Natural killer cell (primary cell): ENCODE data around the gene THSD4. TPM values are rescaled to one million over a fixed set of nuclear protein-coding genes. Genes with fewer than 3 reads are reported as not detected.

Experiments
- ATAC-seq, 3 donors: fragments of 150-1000 bp in 2 of 3; fragments of 200-7000 bp in 1 of 3; cut with Tn5 transposase; 1 replicate in 1 of 3; 2 replicates in 2 of 3; pipeline ENCODE4 v1.10.0; 2021; ENCODE audit warnings: mild to moderate bottlenecking in 2 of 3, moderate library complexity in 2 of 3
- DNase-seq, 2 donors: peaks; one replicate each; pipeline versions ENCODE4 v3.0.0 to v3.0.0-alpha.2; 2013 to 2021; ENCODE audit warnings: mixed read lengths in 1 of 2
- H3K27ac ChIP-seq: one replicate; pipeline ENCODE4 v1.5.1; 2013; ENCODE audit warnings: mild to moderate bottlenecking, low read length
- H3K27me3 ChIP-seq: one replicate; pipeline ENCODE4 v1.6.1; 2013; ENCODE audit warnings: low read length; ENCODE audit not compliant: control insufficient read depth, insufficient read depth
- H3K36me3 ChIP-seq: one replicate; pipeline ENCODE4 v1.6.1; 2013; ENCODE audit warnings: low read length; ENCODE audit not compliant: control insufficient read depth, insufficient read depth
- H3K4me1 ChIP-seq: one replicate; pipeline ENCODE4 v1.6.1; 2013; ENCODE audit warnings: low read length; ENCODE audit not compliant: control insufficient read depth, insufficient read depth
- H3K4me3 ChIP-seq: one replicate; pipeline ENCODE4 v1.5.1; 2013; ENCODE audit warnings: low read length
- H3K9me3 ChIP-seq: one replicate; pipeline ENCODE4 v1.6.1; 2013; ENCODE audit warnings: low read length; ENCODE audit not compliant: control insufficient read depth, insufficient read depth
- H3K27ac Mint-ChIP-seq, 2 donors: one replicate each; pipeline ENCODE4 v1.8.0; 2022; ENCODE audit warnings: mild to moderate bottlenecking in 2 of 2, mixed read lengths in 2 of 2, moderate library complexity in 1 of 2
- H3K27me3 Mint-ChIP-seq, 2 donors: one replicate each; pipeline ENCODE4 v1.8.0; 2022; ENCODE audit warnings: low read depth in 2 of 2, mixed read lengths in 2 of 2
- H3K36me3 Mint-ChIP-seq: one replicate; pipeline ENCODE4 v1.8.0; 2022; ENCODE audit warnings: mixed read lengths
- H3K4me1 Mint-ChIP-seq, 2 donors: one replicate each; pipeline ENCODE4 v1.8.0; 2022; ENCODE audit warnings: mixed read lengths in 2 of 2
- H3K4me3 Mint-ChIP-seq: one replicate; pipeline ENCODE4 v1.8.0; 2022; ENCODE audit warnings: mild to moderate bottlenecking, moderate library complexity, mixed read lengths
- H3K9me3 Mint-ChIP-seq, 2 donors: one replicate each; pipeline ENCODE4 v1.8.0; 2022; ENCODE audit warnings: mixed read lengths in 2 of 2
- CTCF ChIP-seq: fragments of 200-600 bp; IDR thresholded peaks from one replicate; pipeline ENCODE4 v1.8.0; 2022; ENCODE audit warnings: antibody characterized with exemption
- WGBS: methylation state at CpG from one replicate; pipeline ENCODE4 v1.1.7; 2013; ENCODE audit warnings: missing lambda C conversion rate; ENCODE audit not compliant: insufficient coverage; 5-methylcytosine and 5-hydroxymethylcytosine counted together
- intact Hi-C: fragments of 100-400 bp; cut with micrococcal nuclease; formaldehyde crosslinking; loops from one replicate; pipeline ENCODE4 v1.14.2; 2022
- total RNA-seq, 4 donors: library from RNA; stranded (reverse); fragments of 120-200 nt in 1 of 4; gene quantifications; one replicate each; pipeline versions ENCODE4 v1.2.3 to v1.2.4, GENCODE V29; 2013 to 2022

THSD4 gene
- total RNA-seq, 3 donors from 2014 or later (not counting 1 experiment from before 2014, with no cell fraction given) = not detected

- intact Hi-C loops = no loop called here
- Histone ChIP-seq H3K4me3 (no peak overlapping the region), H3K27me3 (no peaks in the 10 kb centered on the region), H3K9me3 (no peaks in the 10 kb centered on the region), H3K36me3 (no peaks in the 10 kb centered on the region), H3K27ac (no peak overlapping the region), H3K4me1 (no peaks in the 10 kb centered on the region)
- no peak for TF ChIP-seq CTCF
- Mint-ChIP-seq H3K27me3 (peaks cover 10 to 12% of the 10 kb centered on the region in 2 donors), H3K4me1 (no peaks in the 10 kb centered on the region), H3K9me3 (no peaks in the 10 kb centered on the region), H3K27ac (no peak overlapping the region), H3K36me3 (no peaks in the 10 kb centered on the region), H3K4me3 (no peak overlapping the region)
- no peak for ATAC-seq
- WGBS = no CpG with 5 or more reads among the region's 3 CpGs
- DNase-seq = no peak
Observed at GRCh38 chr15:71489570-71489969, 374.3 kb downstream of the THSD4 start.

DNA sequence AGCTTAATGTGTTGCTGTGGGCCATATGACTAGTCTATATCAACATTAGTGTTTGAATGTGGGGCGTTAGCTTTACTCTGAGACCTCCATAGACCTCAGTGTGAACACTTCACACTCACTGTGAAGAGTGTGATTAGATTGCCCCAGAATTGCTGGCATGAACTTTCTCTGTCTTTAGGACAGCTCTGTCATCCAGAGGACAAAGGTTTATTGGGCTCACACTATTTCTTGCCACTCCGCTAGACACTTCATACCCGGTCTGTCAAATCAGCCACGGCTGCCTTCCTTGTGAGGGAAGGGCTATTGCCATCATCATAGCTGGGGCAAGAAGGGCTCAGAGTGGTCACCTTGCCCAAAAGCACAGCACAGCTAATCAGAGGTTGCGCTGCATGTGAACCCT is 378.3 kb downstream of the THSD4 start:
- H3K4me1 Mint-ChIP-seq = no peaks in the 10 kb centered on the region
- DNase-seq = no peak
- no peaks in the 10 kb centered on the region for H3K9me3 Mint-ChIP-seq
- TF ChIP-seq CTCF = no peak
- no peaks in the 10 kb centered on the region for H3K9me3 ChIP-seq
- no peak overlapping the region for H3K27ac ChIP-seq
- no peak for ATAC-seq
- WGBS = 94% methylated on average over 5 of the region's 5 CpGs
- H3K27ac Mint-ChIP-seq = no peak overlapping the region
- no peaks in the 10 kb centered on the region for H3K27me3 ChIP-seq
- no peak overlapping the region for H3K4me3 ChIP-seq
- no peaks in the 10 kb centered on the region for H3K4me1 ChIP-seq
- H3K36me3 ChIP-seq = no peaks in the 10 kb centered on the region
- no peaks in the 10 kb centered on the region for H3K36me3 Mint-ChIP-seq
- peaks cover 2 to 4% of the 10 kb centered on the region in 2 donors for H3K27me3 Mint-ChIP-seq
- intact Hi-C loops = no loop called here
- H3K4me3 Mint-ChIP-seq = no peak overlapping the region

GRCh38 chr15:71494563-71495397 is 379.5 kb downstream of the THSD4 start:
- Histone ChIP-seq H3K27ac (no peak overlapping the region), H3K4me1 (no peaks in the 10 kb centered on the region), H3K4me3 (no peak overlapping the region), H3K36me3 (no peaks in the 10 kb centered on the region), H3K27me3 (no peaks in the 10 kb centered on the region), H3K9me3 (no peaks in the 10 kb centered on the region)
- no peak overlapping the region for H3K4me3 Mint-ChIP-seq
- ATAC-seq = no peak
- WGBS = 74% methylated on average over 8 of the region's 9 CpGs
- no peak overlapping the region for H3K27ac Mint-ChIP-seq
- TF ChIP-seq CTCF = no peak
- no peaks in the 10 kb centered on the region for H3K4me1 Mint-ChIP-seq
- H3K27me3 Mint-ChIP-seq = peaks cover 6 to 10% of the 10 kb centered on the region in 2 donors
- intact Hi-C loops = no loop called here
- H3K36me3 Mint-ChIP-seq = no peaks in the 10 kb centered on the region
- DNase-seq = no peak
- H3K9me3 Mint-ChIP-seq = no peaks in the 10 kb centered on the region

DNA sequence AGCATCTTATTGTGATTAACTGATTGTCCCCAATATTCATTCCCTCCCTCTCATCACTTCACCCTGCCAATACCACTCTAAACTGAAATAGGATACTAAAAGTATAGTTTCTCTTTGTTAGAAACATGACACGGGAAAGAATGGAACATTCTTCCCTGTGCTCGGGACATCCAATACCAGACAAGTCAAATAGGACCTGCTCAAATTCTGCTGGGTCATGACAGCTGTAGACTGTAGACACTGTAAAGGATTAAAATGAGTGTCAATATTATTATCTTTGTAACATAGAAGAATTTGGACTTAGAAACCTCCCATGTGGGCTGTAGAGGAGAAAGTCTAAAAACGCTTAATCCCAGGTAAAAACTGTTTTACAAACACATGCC is 380.1 kb downstream of the THSD4 start:
- Mint-ChIP-seq H3K4me3 (no peak overlapping the region), H3K27ac (no peak overlapping the region), H3K27me3 (peaks cover 10 to 16% of the 10 kb centered on the region in 2 donors), H3K9me3 (no peaks in the 10 kb centered on the region), H3K36me3 (no peaks in the 10 kb centered on the region), H3K4me1 (no peaks in the 10 kb centered on the region)
- whole genome bisulfite sequencing = 100% methylated on average over 2 of the region's 3 CpGs
- Histone ChIP-seq H3K36me3 (no peaks in the 10 kb centered on the region), H3K4me1 (no peaks in the 10 kb centered on the region), H3K27ac (no peak overlapping the region), H3K4me3 (no peak overlapping the region), H3K27me3 (no peaks in the 10 kb centered on the region), H3K9me3 (no peaks in the 10 kb centered on the region)
- ATAC-seq = no peak
- no peak for DNase-seq
- no peak for TF ChIP-seq CTCF
- intact Hi-C loops = no loop called here
